ENCODE results near the gene ZNF423.
"Not testable (repeated sequence)": the region's sequence is repeated elsewhere in the genome, so short reads cannot be mapped to it uniquely, and the experiment has no call there.

ZNF423 gene

GRCh38 chr16:49886554-49887094, 30.7 kb upstream of the ZNF423 start:
- Histone ChIP-seq H3K36me3 (ENCODE audit: control insufficient read depth, insufficient read depth, low read length) (no peaks in the 10 kb centered on the region), H3K27me3 (ENCODE audit: control insufficient read depth, insufficient read depth, low read length, poor library complexity, severe bottlenecking) (no peaks in the 10 kb centered on the region), H3K27ac (ENCODE audit: insufficient read depth, low read depth, low read length, poor library complexity, severe bottlenecking) (no peak overlapping the region), H3K4me1 (ENCODE audit: control insufficient read depth, insufficient read depth, low read length) (peaks cover 20% of the 10 kb centered on the region), H3K4me3 (ENCODE audit: insufficient read depth, low read depth, low read length) (no peak overlapping the region), H3K9me3 (ENCODE audit: control insufficient read depth, low read length) (no peaks in the 10 kb centered on the region)
- 93% methylated on average over 9 of the region's 9 CpGs for WGBS, 2 experiments

GRCh38 chr16:49884033-49885015, 28.4 kb upstream of the ZNF423 start:
- Histone ChIP-seq H3K4me1 (ENCODE audit: control insufficient read depth, insufficient read depth, low read length) (peaks cover 20% of the 10 kb centered on the region), H3K9me3 (ENCODE audit: control insufficient read depth, low read length) (no peaks in the 10 kb centered on the region), H3K27me3 (ENCODE audit: control insufficient read depth, insufficient read depth, low read length, poor library complexity, severe bottlenecking) (no peaks in the 10 kb centered on the region), H3K27ac (ENCODE audit: insufficient read depth, low read depth, low read length, poor library complexity, severe bottlenecking) (no peak overlapping the region), H3K4me3 (ENCODE audit: insufficient read depth, low read depth, low read length) (no peak overlapping the region), H3K36me3 (ENCODE audit: control insufficient read depth, insufficient read depth, low read length) (no peaks in the 10 kb centered on the region)
- WGBS, 2 experiments, result 86 to 88% methylated on average over 14 of the region's 14 CpGs

DNA sequence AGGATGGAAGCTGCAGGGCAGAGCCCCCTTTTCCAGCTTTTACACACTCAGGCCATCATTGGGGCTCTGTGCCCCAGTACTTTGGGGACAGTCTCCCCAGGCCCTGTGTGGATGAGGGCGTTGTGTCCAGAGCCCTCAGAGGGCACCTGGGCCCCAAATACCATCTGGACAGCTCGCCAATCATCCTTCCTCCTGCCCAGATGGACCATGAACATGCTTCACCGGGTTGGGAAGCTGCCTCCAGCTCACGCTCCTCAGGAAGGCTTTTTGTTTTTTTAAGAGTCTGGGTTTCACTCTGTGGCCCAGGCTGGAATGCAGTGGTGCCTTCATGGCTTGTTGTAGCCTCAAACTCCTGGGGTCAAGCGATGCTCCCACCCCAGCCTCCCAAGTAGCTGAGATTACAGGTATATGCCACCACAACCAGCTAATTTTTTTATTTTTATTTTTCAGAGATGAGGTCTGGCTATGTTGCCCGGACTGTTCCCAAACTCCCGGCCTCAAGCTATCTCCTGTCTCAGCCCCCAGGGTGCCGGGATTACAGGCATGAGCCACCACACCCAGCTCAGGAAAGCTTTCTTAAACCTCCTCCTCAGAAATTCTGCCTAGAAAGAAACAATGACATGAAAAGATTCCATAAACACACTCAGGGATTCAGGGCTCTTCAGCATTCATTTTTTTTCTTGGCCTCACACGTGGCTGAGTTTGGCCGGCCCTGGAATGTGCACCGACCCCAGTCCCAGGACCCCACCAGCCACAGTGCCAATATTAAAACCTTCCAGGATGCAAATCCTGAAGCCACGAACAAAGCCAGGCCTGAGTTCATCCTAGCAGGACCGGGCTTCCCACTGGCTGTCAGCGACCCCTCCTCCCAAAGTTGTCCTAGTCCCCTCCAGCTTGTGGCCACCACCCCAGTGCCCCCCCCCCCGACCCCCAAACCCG, 27.4 kb upstream of the ZNF423 start:
- no peak overlapping the region for H3K4me3 ChIP-seq (ENCODE audit: insufficient read depth, low read depth, low read length)
- 42 to 46% methylated on average over 14 to 16 of the region's 16 CpGs for WGBS, 2 experiments

GRCh38 chr16:49881890-49882289, 26.0 kb upstream of the ZNF423 start:
- H3K4me1 ChIP-seq (ENCODE audit: control insufficient read depth, insufficient read depth, low read length), result peaks cover 25% of the 10 kb centered on the region
- 85 to 90% methylated on average over 7 of the region's 7 CpGs for WGBS, 2 experiments
- no peaks in the 10 kb centered on the region for H3K36me3 ChIP-seq (ENCODE audit: control insufficient read depth, insufficient read depth, low read length)
- no peaks in the 10 kb centered on the region for H3K27me3 ChIP-seq (ENCODE audit: control insufficient read depth, insufficient read depth, low read length, poor library complexity, severe bottlenecking)
- no peak overlapping the region for H3K4me3 ChIP-seq (ENCODE audit: insufficient read depth, low read depth, low read length)
- no peak overlapping the region for H3K27ac ChIP-seq (ENCODE audit: insufficient read depth, low read depth, low read length, poor library complexity, severe bottlenecking)
- H3K9me3 ChIP-seq (ENCODE audit: control insufficient read depth, low read length), result no peaks in the 10 kb centered on the region

More for the DNA sequence above, 27.4 kb upstream of the ZNF423 start:
- no peaks in the 10 kb centered on the region for H3K27me3 ChIP-seq (ENCODE audit: control insufficient read depth, insufficient read depth, low read length, poor library complexity, severe bottlenecking)
- H3K4me1 ChIP-seq (ENCODE audit: control insufficient read depth, insufficient read depth, low read length), result peaks cover 20% of the 10 kb centered on the region
- peak overlapping the region; percentile 48 for H3K27ac ChIP-seq (ENCODE audit: insufficient read depth, low read depth, low read length, poor library complexity, severe bottlenecking)
- no peaks in the 10 kb centered on the region for H3K36me3 ChIP-seq (ENCODE audit: control insufficient read depth, insufficient read depth, low read length)
- H3K9me3 ChIP-seq (ENCODE audit: control insufficient read depth, low read length), result no peaks in the 10 kb centered on the region

- not testable (repeated sequence) for H3K4me3 ChIP-seq (ENCODE audit: insufficient read depth, low read depth, low read length); H3K9me3 ChIP-seq (ENCODE audit: control insufficient read depth, low read length); H3K36me3 ChIP-seq (ENCODE audit: control insufficient read depth, insufficient read depth, low read length); H3K27me3 ChIP-seq (ENCODE audit: control insufficient read depth, insufficient read depth, low read length, poor library complexity, severe bottlenecking); H3K27ac ChIP-seq (ENCODE audit: insufficient read depth, low read depth, low read length, poor library complexity, severe bottlenecking)
- H3K4me1 ChIP-seq (ENCODE audit: control insufficient read depth, insufficient read depth, low read length), result peaks cover 24% of the 10 kb centered on the region
- 93 to 100% methylated on average over 1 to 2 of the region's 3 CpGs for WGBS, 2 experiments
Observed at GRCh38 chr16:49878540-49878939, 22.6 kb upstream of the ZNF423 start.

DNA sequence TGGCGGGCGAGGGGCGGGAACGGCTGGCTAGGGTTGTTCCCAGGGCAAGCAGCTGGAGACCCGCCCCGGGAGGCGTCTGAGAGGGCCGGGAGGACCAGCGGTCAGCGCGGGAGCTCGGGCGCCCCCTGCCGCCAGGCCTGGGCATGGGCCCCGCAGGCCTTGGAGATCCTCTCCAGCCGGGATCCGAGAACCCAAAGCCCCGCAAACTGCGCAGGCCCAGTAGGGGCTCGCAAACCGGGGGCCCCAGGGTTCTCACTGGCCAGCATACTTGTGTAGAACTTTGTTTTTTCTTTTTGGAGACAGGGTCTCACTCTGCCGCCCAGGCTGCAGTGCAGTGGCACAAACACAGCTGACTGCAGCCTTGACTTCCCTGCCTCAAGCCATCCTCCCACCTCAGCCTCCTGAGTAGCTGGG, 20.8 kb upstream of the ZNF423 start:
- Histone ChIP-seq H3K27ac (ENCODE audit: insufficient read depth, low read depth, low read length, poor library complexity, severe bottlenecking) (no peak overlapping the region), H3K9me3 (ENCODE audit: control insufficient read depth, low read length) (no peaks in the 10 kb centered on the region), H3K4me1 (ENCODE audit: control insufficient read depth, insufficient read depth, low read length) (peaks cover 17% of the 10 kb centered on the region), H3K27me3 (ENCODE audit: control insufficient read depth, insufficient read depth, low read length, poor library complexity, severe bottlenecking) (no peaks in the 10 kb centered on the region), H3K36me3 (ENCODE audit: control insufficient read depth, insufficient read depth, low read length) (no peaks in the 10 kb centered on the region), H3K4me3 (ENCODE audit: insufficient read depth, low read depth, low read length) (peak overlapping the region; percentile 20)
- WGBS, 2 experiments, result 3 to 4% methylated on average over 22 of the region's 22 CpGs

GRCh38 chr16:49875806-49876715, 20.1 kb upstream of the ZNF423 start:
- H3K4me3 ChIP-seq (ENCODE audit: insufficient read depth, low read depth, low read length), result peak overlapping the region; percentile 20
- H3K36me3 ChIP-seq (ENCODE audit: control insufficient read depth, insufficient read depth, low read length), result no peaks in the 10 kb centered on the region
- no peaks in the 10 kb centered on the region for H3K27me3 ChIP-seq (ENCODE audit: control insufficient read depth, insufficient read depth, low read length, poor library complexity, severe bottlenecking)
- H3K4me1 ChIP-seq (ENCODE audit: control insufficient read depth, insufficient read depth, low read length), result peaks cover 17% of the 10 kb centered on the region
- 6 to 7% methylated on average over 45 of the region's 45 CpGs for WGBS, 2 experiments
- peak overlapping the region; percentile 62 for H3K27ac ChIP-seq (ENCODE audit: insufficient read depth, low read depth, low read length, poor library complexity, severe bottlenecking)
- H3K9me3 ChIP-seq (ENCODE audit: control insufficient read depth, low read length), result no peaks in the 10 kb centered on the region

DNA sequence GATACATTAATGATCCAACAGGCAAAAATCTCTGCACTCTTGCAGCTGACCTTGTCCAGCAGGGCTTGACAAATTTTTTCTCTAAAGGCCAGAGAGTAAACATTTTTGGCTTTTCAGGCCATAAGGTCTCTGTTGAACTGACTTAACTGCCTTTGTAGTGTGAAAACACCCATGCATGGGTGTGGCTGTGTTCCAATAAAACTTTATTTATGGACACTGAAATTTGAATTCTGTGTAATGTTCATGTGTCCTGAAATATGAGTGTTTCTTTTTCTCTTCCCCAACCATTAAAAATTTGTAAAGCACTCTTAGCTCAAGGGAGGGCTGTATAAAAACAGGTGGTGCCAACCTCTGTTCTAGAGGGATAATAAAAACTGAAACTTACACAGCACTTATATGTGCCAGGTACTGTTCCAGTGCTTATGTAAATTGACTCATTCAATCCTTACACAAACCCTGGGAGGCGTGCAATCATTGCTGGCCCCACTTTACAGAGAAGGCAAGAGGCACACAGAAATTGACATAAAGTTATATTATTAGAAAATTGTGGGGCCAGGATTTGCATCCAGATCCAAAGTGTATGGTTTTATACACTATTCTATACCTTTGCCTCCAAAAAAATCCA, 18.8 kb upstream of the ZNF423 start:
- no peak overlapping the region for H3K4me3 ChIP-seq (ENCODE audit: insufficient read depth, low read depth, low read length)
- WGBS, 2 experiments, result 100% methylated on average over 1 of the region's 1 CpG; no CpG with 5 or more reads in 1 of the 2 experiments

DNA sequence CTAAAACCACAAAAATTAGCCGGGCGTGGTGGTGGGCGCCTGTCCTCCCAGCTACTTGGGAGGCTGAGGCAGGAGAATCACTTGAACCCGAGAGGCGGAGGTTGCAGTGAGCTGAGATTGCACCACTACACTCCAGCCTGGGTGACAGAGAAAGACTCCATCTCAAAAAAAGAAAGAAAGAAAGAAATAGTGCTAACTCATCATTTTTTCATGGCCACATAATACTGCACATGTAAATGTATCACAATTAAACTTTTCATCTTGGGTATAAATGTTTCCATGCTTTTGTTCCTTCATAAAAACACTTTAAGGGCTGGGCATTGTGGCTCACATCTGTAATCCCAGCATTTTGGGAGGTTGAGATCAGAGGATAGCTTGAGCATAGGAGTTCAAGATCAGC, 15.9 kb upstream of the ZNF423 start:
- not testable (repeated sequence) for H3K27me3 ChIP-seq (ENCODE audit: control insufficient read depth, insufficient read depth, low read length, poor library complexity, severe bottlenecking); H3K9me3 ChIP-seq (ENCODE audit: control insufficient read depth, low read length); H3K4me3 ChIP-seq (ENCODE audit: insufficient read depth, low read depth, low read length); H3K36me3 ChIP-seq (ENCODE audit: control insufficient read depth, insufficient read depth, low read length); H3K27ac ChIP-seq (ENCODE audit: insufficient read depth, low read depth, low read length, poor library complexity, severe bottlenecking)
- H3K4me1 ChIP-seq (ENCODE audit: control insufficient read depth, insufficient read depth, low read length), result peaks cover 44% of the 10 kb centered on the region
- 93 to 94% methylated on average over 5 of the region's 5 CpGs for WGBS, 2 experiments

More for the DNA sequence above, 18.8 kb upstream of the ZNF423 start:
- Histone ChIP-seq H3K27ac (ENCODE audit: insufficient read depth, low read depth, low read length, poor library complexity, severe bottlenecking) (no peak overlapping the region), H3K9me3 (ENCODE audit: control insufficient read depth, low read length) (no peaks in the 10 kb centered on the region), H3K27me3 (ENCODE audit: control insufficient read depth, insufficient read depth, low read length, poor library complexity, severe bottlenecking) (no peaks in the 10 kb centered on the region), H3K36me3 (ENCODE audit: control insufficient read depth, insufficient read depth, low read length) (no peaks in the 10 kb centered on the region), H3K4me1 (ENCODE audit: control insufficient read depth, insufficient read depth, low read length) (peaks cover 21% of the 10 kb centered on the region)

All from ectodermal cell (in vitro differentiated cells).